Activated naive CD4-positive, alpha-beta T cell treated with Interleukin-2 at 50 U/mL for 16 hours (primary cell): ENCODE measurements around the gene TM9SF4.
"Not testable (repeated sequence)": the region's sequence is repeated elsewhere in the genome, so short reads cannot be mapped to it uniquely, and the experiment has no call there.

Experiments
- DNase-seq: peaks from one replicate; pipeline ENCODE4 v3.0.0-alpha.2; 2020

TM9SF4 gene

GRCh38 chr20:32108814-32109391 is 611 bp upstream of the TM9SF4 start:
- DNase-seq, result no peak

- no peak for DNase-seq
Observed at GRCh38 chr20:32110173-32110704, 725 bp downstream of the TM9SF4 start.

DNA sequence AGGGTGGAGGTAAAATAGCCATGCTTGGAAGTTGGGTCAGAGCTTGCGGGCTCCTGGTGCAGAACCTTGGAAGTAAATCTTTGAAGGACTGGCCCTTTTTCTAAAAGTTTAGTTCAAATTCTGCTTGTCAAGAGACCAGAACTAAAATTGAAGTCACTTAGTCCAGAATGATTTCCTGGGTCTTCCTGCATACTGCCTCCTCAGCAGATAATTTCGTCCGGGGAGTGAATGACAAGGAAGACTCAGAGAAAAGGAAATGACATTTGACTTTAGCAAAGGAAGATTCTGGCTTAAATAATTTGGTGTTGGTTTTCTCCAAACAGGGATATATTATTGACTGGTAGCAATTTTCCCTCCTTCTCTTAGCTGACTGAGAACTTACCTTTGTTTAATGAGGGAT is 1.2 kb downstream of the TM9SF4 start:
- no peak for DNase-seq

DNA sequence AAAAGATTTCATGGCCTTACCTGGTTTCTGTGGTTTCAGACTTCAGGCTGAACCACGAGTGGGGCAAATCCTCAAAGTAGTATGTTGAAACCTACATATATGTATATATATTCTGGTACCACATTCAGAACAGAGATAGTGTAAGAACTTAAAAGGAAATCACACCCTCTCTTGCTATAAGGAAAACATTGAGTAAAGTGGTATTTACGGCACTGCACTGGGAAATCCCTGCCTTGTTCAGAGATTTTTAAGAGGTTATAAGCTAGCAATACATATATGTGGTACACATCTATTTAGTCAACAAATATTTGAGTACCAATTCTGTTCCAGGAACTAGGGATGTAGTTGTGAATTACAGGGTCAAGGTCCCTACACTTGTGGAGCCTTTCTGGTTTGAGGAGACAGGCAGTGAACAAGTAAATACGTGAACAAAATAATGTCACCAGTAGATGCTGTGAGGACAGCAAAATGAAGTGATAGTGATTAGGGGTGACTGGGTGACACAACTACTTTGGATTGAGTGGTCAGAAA is 1.7 kb downstream of the TM9SF4 start:
- DNase-seq, result no peak

DNA sequence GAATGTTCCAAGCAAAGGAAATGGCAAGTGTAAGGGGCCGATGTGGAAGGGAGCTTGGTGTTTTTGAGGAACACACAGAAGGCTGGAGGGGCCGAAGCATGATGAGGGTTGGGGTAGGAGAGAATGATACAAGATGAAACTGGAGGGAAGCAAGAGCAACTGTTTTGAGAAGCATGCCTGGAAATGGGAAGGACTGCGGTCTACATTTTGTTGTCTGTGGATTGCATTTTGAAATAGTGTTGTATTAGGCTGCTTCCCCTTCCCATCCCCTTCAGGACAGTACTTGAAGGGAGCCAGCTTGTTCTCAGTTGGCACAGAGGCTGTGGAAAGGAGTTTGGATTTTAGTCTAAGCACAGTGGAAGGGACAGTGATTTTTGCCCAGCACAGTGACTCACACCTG is 2.2 kb downstream of the TM9SF4 start:
- DNase-seq, result no peak

DNA sequence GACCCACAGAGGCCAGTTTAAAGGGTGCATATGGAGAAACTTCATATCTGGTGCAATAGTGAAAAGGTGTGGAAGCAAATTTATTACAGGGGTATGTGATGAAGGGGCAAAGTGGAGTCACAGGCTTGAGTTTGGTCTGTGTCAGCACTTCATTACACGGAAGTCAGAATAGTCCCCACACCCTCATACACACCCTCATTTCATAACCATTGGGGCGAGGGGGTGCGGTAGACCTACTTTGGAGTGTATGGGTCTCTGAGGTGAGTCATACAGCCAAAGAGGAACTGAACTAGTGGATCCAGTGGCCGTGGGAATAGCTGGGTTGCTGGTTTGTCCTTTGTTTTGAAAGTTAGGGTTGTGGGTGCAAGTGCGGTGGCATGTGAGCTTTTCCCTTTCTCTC is 3.3 kb downstream of the TM9SF4 start:
- peak; percentile 11 for DNase-seq

GRCh38 chr20:32113591-32114260 is 4.2 kb downstream of the TM9SF4 start:
- no peak for DNase-seq

DNA sequence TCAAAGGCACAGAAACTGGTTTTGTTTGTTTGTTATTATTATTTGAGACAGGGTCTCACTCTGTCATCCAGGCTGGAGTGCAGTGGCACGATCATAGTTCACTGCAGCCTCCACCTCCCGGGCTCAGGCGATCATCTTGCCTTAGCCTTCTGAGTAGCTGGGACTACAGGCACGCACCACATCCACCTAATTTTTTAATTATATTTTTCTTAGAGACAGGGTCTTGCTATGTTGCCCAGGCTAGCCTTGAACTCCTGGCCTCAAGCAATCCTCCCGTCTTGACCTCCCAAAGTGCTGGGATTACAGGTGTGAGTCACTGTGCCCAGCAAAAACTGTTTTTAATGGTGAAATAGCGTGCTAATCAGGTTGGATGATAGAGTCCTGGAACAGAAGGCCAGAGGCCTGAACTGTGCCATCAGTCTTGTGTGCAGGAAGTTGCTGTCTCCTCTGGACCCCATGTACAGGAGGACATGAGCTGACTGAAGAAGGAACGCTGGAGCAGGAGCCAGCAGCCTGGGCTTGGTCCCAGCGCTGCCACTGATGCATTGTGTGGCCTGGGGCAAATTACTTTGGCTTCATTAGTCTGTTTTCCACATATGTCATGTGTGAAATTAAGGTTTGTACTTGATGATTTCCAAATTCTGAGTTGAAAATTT is 4.9 kb downstream of the TM9SF4 start:
- DNase-seq, result no peak

GRCh38 chr20:32115211-32115767 is 5.8 kb downstream of the TM9SF4 start:
- no peak for DNase-seq

DNA sequence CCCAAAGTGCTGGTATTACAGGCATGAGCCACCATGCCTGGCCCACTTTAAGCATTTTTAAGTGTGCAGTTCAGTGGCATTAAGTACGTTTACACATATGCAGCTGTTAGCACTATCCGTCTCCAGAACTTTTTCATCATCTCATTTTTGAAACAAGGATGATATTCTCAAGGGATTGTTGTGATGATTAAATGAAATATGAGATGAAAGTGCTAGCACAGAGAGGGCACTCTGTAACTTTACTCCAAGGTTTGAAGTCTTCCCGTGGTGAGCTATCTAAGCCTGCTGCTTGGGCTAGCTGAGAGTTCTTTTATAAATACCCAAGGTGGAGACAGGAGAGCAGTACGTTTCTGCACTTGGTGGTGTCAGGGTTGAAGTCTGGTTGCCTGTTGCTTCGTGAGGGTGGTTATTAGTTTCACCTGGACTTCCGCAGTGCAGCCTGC is 6.6 kb downstream of the TM9SF4 start:
- DNase-seq, result no peak

DNA sequence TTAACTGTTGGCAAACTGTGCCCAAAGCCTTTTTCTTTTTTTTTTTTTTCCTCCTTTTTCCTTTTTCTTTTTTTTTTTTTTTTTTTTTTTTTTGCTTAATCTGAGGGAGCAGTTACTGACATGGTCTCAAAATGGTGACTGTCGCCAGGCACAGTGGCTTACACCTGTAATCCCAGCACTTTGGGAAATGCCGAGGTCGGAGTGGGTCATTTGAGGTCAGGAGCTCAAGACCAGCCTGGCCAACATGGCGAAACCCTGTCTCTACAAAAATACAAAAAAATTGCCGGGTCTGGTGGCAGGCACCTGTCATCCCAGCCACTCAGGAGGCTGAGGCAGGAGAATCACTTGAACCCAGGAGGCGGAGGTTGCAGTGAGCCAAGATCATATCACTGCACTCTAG is 7.3 kb downstream of the TM9SF4 start:
- not testable (repeated sequence) for DNase-seq

- DNase-seq, result not testable (repeated sequence)
Observed at GRCh38 chr20:32118427-32118826, 8.9 kb downstream of the TM9SF4 start.

GRCh38 chr20:32119734-32120133 is 10.2 kb downstream of the TM9SF4 start:
- DNase-seq, result no peak

DNA sequence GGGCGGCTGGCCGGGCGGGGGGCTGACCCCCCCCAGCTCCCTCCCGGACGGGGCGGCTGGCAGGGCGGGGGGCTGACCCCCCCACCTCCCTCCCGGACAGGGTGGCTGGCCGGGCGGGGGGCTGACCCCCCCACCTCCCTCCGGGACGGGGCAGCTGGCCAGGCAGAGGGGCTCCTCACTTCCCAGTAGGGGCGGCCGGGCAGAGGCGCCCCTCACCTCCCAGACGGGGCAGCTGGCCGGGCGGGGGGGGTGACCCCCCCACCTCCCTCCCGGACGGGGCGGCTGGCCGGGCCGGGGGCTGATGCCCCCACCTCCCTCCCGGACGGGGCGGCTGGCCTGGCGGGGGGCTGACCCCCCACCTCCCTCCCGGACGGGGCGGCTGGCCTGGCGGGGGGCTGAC is 12.4 kb downstream of the TM9SF4 start:
- not testable (repeated sequence) for DNase-seq

DNA sequence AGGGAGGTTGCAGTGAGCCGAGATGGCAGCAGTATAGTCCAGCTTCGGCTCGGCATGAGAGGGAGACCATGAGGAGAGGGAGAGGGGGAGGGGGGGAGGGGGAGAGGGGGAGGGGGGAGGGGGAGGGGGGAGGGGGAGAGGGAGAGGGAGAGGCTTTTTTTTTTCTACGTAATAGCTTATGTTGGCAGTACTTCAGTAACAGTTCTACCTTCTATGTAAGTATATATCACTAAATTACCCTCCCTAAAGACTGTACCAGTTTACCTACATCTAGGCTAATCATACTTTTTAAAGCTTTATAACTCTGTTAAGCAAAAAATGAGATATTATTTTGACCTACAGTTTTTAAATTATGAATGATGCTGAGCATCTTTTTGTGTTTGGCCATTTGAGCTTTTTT is 13.6 kb downstream of the TM9SF4 start:
- no peak for DNase-seq

- DNase-seq, result no peak
Observed at GRCh38 chr20:32124916-32125454, 15.5 kb downstream of the TM9SF4 start.

DNA sequence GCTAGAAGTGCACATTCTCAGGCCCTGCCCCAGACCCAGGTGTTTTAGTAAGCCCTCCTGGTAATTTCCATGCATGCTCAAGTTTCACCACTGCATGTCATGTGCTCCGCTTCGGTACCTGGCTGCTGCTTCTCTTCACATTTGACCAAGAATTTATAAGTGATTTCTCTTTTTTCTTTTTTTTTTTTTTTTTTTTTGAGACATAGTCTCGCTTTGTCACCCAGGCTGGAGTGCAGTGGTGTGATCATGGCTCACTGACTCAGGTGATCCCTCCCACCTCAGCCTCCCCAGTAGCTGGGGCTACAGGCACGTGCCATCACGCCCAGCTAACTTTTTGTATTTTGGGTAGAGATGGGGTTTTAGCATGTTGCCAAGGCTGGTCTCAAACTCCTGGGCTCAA is 16.0 kb downstream of the TM9SF4 start:
- no peak for DNase-seq

DNA sequence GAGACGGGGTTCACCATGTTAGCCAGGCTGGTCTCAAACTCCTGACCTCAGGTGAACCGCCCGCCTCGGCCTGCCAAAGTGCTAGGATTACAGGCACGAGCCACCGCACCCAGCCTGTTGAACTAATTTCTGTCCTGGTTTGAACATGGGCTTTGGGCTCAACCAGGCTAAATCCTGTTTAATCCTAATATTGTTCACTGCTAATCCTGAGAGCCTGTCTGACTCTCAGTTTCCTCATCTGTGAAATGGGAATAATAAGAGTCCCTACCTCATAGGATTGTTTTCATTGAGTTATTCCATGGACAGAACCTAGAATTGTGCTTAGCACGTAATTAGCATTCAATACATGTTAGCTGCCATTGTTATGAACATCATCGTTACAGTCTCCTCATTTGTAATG is 17.4 kb downstream of the TM9SF4 start:
- DNase-seq, result no peak

DNA sequence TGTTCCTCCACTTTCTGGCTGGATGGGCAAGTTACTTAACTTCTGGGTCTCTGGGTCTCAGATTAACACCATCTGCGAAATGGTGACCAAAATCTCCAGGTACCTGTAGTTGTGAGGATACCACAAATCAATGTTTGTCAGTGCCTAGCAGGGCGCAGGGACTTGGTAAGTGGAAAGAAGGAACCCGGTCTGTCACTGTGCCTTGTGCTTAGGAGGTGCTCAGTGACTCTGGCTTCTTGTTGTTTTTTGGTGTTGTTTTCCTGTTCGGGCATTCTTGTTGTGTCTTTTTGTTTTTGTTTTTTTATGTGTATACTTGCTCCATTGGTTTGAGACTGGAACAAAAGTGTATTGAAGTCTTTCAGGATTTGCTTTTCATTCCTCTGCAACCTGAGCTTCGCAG is 17.8 kb downstream of the TM9SF4 start:
- no peak for DNase-seq

- no peak for DNase-seq
Observed at GRCh38 chr20:32128167-32128566, 18.7 kb downstream of the TM9SF4 start.

- no peak for DNase-seq
Observed at GRCh38 chr20:32129863-32130262, 20.3 kb downstream of the TM9SF4 start.

DNA sequence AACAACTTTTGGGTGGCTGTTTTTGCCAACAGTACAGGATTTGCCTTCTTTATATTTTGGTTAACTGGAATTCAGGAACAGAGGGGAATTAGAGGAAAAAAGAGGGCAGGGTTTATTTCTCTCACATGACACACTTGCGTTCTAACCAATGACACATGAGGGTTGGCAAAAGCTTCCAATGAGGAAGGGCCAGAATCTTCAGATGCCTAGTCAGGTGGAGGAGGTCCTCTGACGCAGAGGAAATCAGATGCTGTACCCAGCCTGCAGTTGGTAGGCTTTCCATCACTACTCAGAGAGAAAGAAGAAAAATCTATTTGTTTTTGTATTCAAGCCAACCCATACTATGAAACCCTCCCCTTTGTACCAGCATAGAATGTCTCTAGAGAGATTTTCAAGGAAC is 20.8 kb downstream of the TM9SF4 start:
- DNase-seq, result no peak

- no peak for DNase-seq
Observed at GRCh38 chr20:32130965-32131364, 21.5 kb downstream of the TM9SF4 start.
